Esophagus muscularis mucosa (tissue), 4 donors: ENCODE data around the gene TTBK2.

ENCODE experiments used
- EP300 ChIP-seq: sonication (generic); formaldehyde crosslinking; IDR thresholded peaks from one replicate; pipeline ENCODE4 v1.6.1; 2017; ENCODE audit warnings: antibody characterized with exemption
- POLR2A ChIP-seq: fragments of 450-650 bp; IDR thresholded peaks from one replicate; pipeline ENCODE4 v1.6.1; 2017; ENCODE audit warnings: antibody characterized with exemption, moderate library complexity, mild to moderate bottlenecking, low read depth
- TF ChIP-seq, protein P1 (sequence below), 3 experiments: fragments of 200-600 bp in 2 of 3; fragments of 450-650 bp in 1 of 3; sonication (generic) in 2 of 3; IDR thresholded peaks; one replicate each; pipeline ENCODE4 v1.5.1; 2017 to 2019; ENCODE audit warnings: antibody characterized with exemption in 3 of 3, mild to moderate bottlenecking in 2 of 3, moderate library complexity in 1 of 3

DNA sequence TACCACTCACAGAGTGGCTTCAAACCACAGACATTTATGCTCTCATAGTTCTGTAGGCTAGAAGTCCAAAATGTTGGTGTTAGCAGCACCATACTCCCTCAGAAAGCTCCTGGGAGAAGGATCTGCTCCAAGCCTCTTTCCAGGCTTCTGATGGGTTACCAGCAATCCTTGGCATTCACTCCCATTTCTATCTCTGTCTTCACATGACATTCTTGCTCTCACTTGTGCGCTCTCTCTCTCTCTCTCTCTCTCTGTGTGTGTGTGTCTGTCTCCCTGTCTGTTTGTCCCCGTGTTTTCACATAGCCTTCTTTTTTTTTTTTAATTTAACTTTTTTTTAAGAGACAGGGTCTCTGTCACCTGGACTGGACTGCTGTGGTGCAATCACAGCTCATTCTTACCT lies 209.9 kb downstream of the TTBK2 start:
- TF ChIP-seq, protein P1, sequence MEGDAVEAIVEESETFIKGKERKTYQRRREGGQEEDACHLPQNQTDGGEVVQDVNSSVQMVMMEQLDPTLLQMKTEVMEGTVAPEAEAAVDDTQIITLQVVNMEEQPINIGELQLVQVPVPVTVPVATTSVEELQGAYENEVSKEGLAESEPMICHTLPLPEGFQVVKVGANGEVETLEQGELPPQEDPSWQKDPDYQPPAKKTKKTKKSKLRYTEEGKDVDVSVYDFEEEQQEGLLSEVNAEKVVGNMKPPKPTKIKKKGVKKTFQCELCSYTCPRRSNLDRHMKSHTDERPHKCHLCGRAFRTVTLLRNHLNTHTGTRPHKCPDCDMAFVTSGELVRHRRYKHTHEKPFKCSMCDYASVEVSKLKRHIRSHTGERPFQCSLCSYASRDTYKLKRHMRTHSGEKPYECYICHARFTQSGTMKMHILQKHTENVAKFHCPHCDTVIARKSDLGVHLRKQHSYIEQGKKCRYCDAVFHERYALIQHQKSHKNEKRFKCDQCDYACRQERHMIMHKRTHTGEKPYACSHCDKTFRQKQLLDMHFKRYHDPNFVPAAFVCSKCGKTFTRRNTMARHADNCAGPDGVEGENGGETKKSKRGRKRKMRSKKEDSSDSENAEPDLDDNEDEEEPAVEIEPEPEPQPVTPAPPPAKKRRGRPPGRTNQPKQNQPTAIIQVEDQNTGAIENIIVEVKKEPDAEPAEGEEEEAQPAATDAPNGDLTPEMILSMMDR (IDR thresholded peaks at IDR 0.05) = no peak
- TF ChIP-seq EP300 (no peak), POLR2A (no peak)
